ENCODE data around the gene CTSA. TPM values are rescaled to one million over a fixed set of nuclear protein-coding genes. Genes with fewer than 3 reads are reported as not detected.

The CTSA gene
- total and polyA plus RNA-seq, 2 of the 4 experiments (the other 2 are of a cell fraction) = 19.0 to 312 TPM

DNA sequence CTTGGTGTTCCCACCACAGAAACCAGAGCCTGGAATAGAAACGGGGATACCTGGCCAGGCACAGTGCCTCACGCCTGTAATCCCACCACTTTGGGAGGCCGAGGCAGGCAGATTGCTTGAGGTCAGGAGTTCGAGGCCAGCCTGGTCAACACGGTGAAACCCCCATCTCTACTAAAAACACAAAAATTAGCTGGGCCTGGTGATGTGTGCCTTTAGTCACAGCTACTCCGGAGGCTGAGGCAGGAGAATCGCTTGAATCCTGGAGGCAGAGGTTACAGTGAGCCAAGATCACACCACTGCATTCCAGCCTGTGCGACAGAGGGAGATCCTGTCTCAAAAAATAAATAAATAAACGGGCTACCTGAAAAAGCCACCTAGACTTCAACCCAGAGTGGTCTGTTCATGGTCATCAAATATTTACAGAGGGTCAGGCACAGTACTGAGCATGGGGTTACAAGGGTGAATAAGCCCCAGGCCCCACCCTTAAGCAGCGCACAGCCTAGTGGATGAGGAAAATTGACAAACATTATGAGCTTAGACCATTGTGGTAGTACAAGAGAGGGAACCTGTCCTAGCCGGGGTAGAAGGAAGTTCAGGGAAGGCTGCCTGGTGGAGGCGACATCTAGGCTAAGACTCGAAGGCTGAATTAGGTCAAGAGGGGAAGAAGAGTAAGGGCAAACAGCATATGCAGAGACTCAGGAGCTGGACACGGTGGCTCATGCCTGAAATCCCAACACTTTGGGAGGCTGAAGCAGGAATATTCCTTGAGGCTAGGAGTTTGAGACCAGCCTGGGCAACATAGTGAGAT is 36.1 kb downstream of the CTSA start:
- H3K4me1 ChIP-seq (ENCODE audit: control insufficient read depth, insufficient read depth, low read length) = peaks cover 6% of the 10 kb centered on the region; the same call in 1 of the 2 replicates
- POLR2A ChIA-PET (ENCODE audit: unreplicated experiment) = no interaction called here

More for the DNA sequence above, 36.1 kb downstream of the CTSA start:
- DNase-seq (no peak), ATAC-seq (ENCODE audit: low read depth) (no peak)
- Histone ChIP-seq H2BK15ac (ENCODE audit: low read depth, low read length) (no peak overlapping the region), H3K4me3 (ENCODE audit: insufficient read depth, low read depth, low read length) (no peak overlapping the region), H3K18ac (ENCODE audit: low read depth, low read length) (no peak overlapping the region), H3K79me1 (ENCODE audit: low read depth in 1 of 2, low read length in 2 of 2) (peaks cover 9 to 22% of the 10 kb centered on the region in 2 experiments), H2AK9ac (replicated peaks; ENCODE audit: low read depth, low read length, poor library complexity) (no peak overlapping the region), H2BK5ac (ENCODE audit: low read depth, low read length, poor library complexity, severe bottlenecking) (no peak overlapping the region), H3K9me1 (ENCODE audit: insufficient read depth, low read length) (no peaks in the 10 kb centered on the region; the same call in 1 of the 2 replicates), H3K4ac (ENCODE audit: low read depth, low read length) (no peak overlapping the region), H4K20me1 (ENCODE audit: insufficient read depth, low read length) (peaks cover 4% of the 10 kb centered on the region), H4K91ac (ENCODE audit: insufficient read depth, low read depth, low read length) (no peak overlapping the region), H2BK20ac (ENCODE audit: low read depth, low read length) (no peak overlapping the region), H3K14ac (replicated peaks; ENCODE audit: low read depth, low read length) (no peak overlapping the region), H3K9me3 (ENCODE audit: control insufficient read depth, insufficient read depth, low read length) (no peaks in the 10 kb centered on the region), H3K27ac (ENCODE audit: insufficient read depth, low read length) (no peak overlapping the region), H2AK5ac (ENCODE audit: low read depth, low read length) (0 out of 2 replicates have a peak overlapping the region, but pooled peaks have one; percentile 29), H3K56ac (ENCODE audit: extremely low read depth, insufficient read depth, low read length) (no peak overlapping the region), H4K8ac (ENCODE audit: low read depth in 2 of 2, low read length in 2 of 2) (no peak overlapping the region), H2BK120ac (ENCODE audit: low read depth, low read length) (no peak overlapping the region), H3K36me3 (ENCODE audit: control insufficient read depth, insufficient read depth, low read length) (no peaks in the 10 kb centered on the region), H3K27me3 (ENCODE audit: control insufficient read depth, insufficient read depth, low read length) (no peaks in the 10 kb centered on the region), H3K23ac (ENCODE audit: low read depth, low read length) (no peak overlapping the region), H4K5ac (ENCODE audit: low read depth, low read length) (no peak overlapping the region), H2AFZ (replicated peaks; ENCODE audit: low read length, poor library complexity) (no peak overlapping the region), H3K4me2 (ENCODE audit: low read depth, low read length) (no peak overlapping the region), H3K9ac (ENCODE audit: low read depth, low read length) (no peak overlapping the region)
- dilution Hi-C loops (cut with HindIII; ENCODE audit: low sequenced_read_pairs, unreplicated experiment) = no loop called here
- CTCF ChIA-PET = interaction anchor here (1.0 kb wide), 1 partner anchor 10 kb away, joined by 4 read pairs; no protein-coding TSS in a partner anchor
- BruUV-seq (replicated peaks) = no TSS peak
- TF ChIP-seq NFE2L2 (IDR thresholded peaks at IDR 0.05; ENCODE audit: low read depth, low read length) (no peak), RCOR1 (IDR thresholded peaks at IDR 0.05; ENCODE audit: insufficient replicate concordance, low read length) (no peak), FOS (IDR thresholded peaks at IDR 0.05; ENCODE audit: low read depth, low read length) (no peak), BHLHE40 (IDR thresholded peaks at IDR 0.05; ENCODE audit: low read depth, low read length) (no peak), MAZ (IDR thresholded peaks at IDR 0.05; ENCODE audit: borderline replicate concordance, low read depth, low read length) (no peak), CEBPB (IDR thresholded peaks at IDR 0.05; ENCODE audit: low read depth, low read length) (no peak), MAFK (IDR thresholded peaks at IDR 0.05; ENCODE audit: low read depth, low read length) (no peak), RFX5 (IDR thresholded peaks at IDR 0.05; ENCODE audit: low read depth, low read length) (no peak), CHD1 (IDR thresholded peaks at IDR 0.05; ENCODE audit: low read depth, low read length) (no peak), MXI1 (IDR thresholded peaks at IDR 0.05; ENCODE audit: borderline replicate concordance, low read depth, low read length) (no peak)
- TF ChIP-seq, protein P1, sequence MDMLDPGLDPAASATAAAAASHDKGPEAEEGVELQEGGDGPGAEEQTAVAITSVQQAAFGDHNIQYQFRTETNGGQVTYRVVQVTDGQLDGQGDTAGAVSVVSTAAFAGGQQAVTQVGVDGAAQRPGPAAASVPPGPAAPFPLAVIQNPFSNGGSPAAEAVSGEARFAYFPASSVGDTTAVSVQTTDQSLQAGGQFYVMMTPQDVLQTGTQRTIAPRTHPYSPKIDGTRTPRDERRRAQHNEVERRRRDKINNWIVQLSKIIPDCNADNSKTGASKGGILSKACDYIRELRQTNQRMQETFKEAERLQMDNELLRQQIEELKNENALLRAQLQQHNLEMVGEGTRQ (IDR thresholded peaks at IDR 0.05; ENCODE audit: low read depth, low read length) = no peak
- TF ChIP-seq, protein P2, sequence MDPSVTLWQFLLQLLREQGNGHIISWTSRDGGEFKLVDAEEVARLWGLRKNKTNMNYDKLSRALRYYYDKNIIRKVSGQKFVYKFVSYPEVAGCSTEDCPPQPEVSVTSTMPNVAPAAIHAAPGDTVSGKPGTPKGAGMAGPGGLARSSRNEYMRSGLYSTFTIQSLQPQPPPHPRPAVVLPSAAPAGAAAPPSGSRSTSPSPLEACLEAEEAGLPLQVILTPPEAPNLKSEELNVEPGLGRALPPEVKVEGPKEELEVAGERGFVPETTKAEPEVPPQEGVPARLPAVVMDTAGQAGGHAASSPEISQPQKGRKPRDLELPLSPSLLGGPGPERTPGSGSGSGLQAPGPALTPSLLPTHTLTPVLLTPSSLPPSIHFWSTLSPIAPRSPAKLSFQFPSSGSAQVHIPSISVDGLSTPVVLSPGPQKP (IDR thresholded peaks at IDR 0.05; ENCODE audit: borderline replicate concordance, low read depth, low read length) = no peak
- in situ Hi-C loops (cut with MboI; ENCODE audit: low sequenced_read_pairs) = no loop called here
- intact Hi-C loops (cut with micrococcal nuclease) = no loop called here
- 91% methylated on average over 10 of the region's 14 CpGs; no CpG with 5 or more reads in 1 of the 2 experiments for WGBS, 2 experiments (ENCODE audit: extremely low coverage in 2 of 2, insufficient read length in 1 of 2)
